ENCODE data around the gene CTSC.

CTSC gene

GRCh38 chr11:88337181-88337986, at the start of gene CTSC:
CTSC (minus strand) TSS chr11:88337736; CDS start chr11:88337672, 64 bp downstream.
- peak; percentile 78 for DNase-seq (ENCODE audit: low spot score)

- no peak for DNase-seq (ENCODE audit: low spot score)
Observed at GRCh38 chr11:88384669-88385005, 47.1 kb upstream of the CTSC start.

GRCh38 chr11:88384004-88384668, 46.6 kb upstream of the CTSC start:
- no peak for DNase-seq (ENCODE audit: low spot score)

GRCh38 chr11:88383447-88383846, 45.9 kb upstream of the CTSC start:
- DNase-seq (ENCODE audit: low spot score) = no peak

GRCh38 chr11:88379130-88379529, 41.6 kb upstream of the CTSC start:
- DNase-seq (ENCODE audit: low spot score) = no peak

- DNase-seq (ENCODE audit: low spot score) = no peak
Observed at GRCh38 chr11:88378422-88379066, 41.0 kb upstream of the CTSC start.

GRCh38 chr11:88377646-88378045, 40.1 kb upstream of the CTSC start:
- no peak for DNase-seq (ENCODE audit: low spot score)

- DNase-seq (ENCODE audit: low spot score) = no peak
Observed at GRCh38 chr11:88377144-88377543, 39.6 kb upstream of the CTSC start.

- no peak for DNase-seq (ENCODE audit: low spot score)
Observed at GRCh38 chr11:88375927-88376470, 38.5 kb upstream of the CTSC start.

GRCh38 chr11:88370782-88371181, 33.2 kb upstream of the CTSC start:
- DNase-seq (ENCODE audit: low spot score) = no peak

- DNase-seq (ENCODE audit: low spot score) = no peak
Observed at GRCh38 chr11:88367310-88367709, 29.8 kb upstream of the CTSC start.

GRCh38 chr11:88363648-88364065, 26.1 kb upstream of the CTSC start:
- DNase-seq (ENCODE audit: low spot score) = peak; percentile 42

GRCh38 chr11:88363004-88363403, 25.5 kb upstream of the CTSC start:
- no peak for DNase-seq (ENCODE audit: low spot score)

GRCh38 chr11:88360141-88360540, 22.6 kb upstream of the CTSC start:
- DNase-seq (ENCODE audit: low spot score) = no peak

- no peak for DNase-seq (ENCODE audit: low spot score)
Observed at GRCh38 chr11:88359541-88359940, 22.0 kb upstream of the CTSC start.

- no peak for DNase-seq (ENCODE audit: low spot score)
Observed at GRCh38 chr11:88359114-88359513, 21.6 kb upstream of the CTSC start.

- DNase-seq (ENCODE audit: low spot score) = no peak
Observed at GRCh38 chr11:88358040-88358431, 20.5 kb upstream of the CTSC start.

GRCh38 chr11:88357323-88358039, 19.9 kb upstream of the CTSC start:
- no peak for DNase-seq (ENCODE audit: low spot score)

- DNase-seq (ENCODE audit: low spot score) = no peak
Observed at GRCh38 chr11:88355887-88356286, 18.4 kb upstream of the CTSC start.

- DNase-seq (ENCODE audit: low spot score) = no peak
Observed at GRCh38 chr11:88354912-88355311, 17.4 kb upstream of the CTSC start.

GRCh38 chr11:88353835-88354496, 16.4 kb upstream of the CTSC start:
- no peak for DNase-seq (ENCODE audit: low spot score)

- DNase-seq (ENCODE audit: low spot score) = no peak
Observed at GRCh38 chr11:88353386-88353785, 15.8 kb upstream of the CTSC start.

Data from COLO829 (cell line).